ENCODE measurements around the gene PDE4D.

The PDE4D gene

GRCh38 chr5:59268756-59269415, 624.6 kb downstream of the PDE4D start:
- DNase-seq = no peak

GRCh38 chr5:59267033-59267432, 626.5 kb downstream of the PDE4D start:
- no peak for DNase-seq

GRCh38 chr5:59266410-59266809, 627.1 kb downstream of the PDE4D start:
- DNase-seq = no peak

GRCh38 chr5:59264639-59265245, 628.8 kb downstream of the PDE4D start:
- no peak for DNase-seq

GRCh38 chr5:59264013-59264412, 629.5 kb downstream of the PDE4D start:
- DNase-seq = no peak

- DNase-seq = no peak
Observed at GRCh38 chr5:59261969-59262368, 631.6 kb downstream of the PDE4D start.

GRCh38 chr5:59260973-59261372, 632.6 kb downstream of the PDE4D start:
- DNase-seq = no peak

GRCh38 chr5:59260200-59260599, 633.3 kb downstream of the PDE4D start:
- no peak for DNase-seq

- no peak for DNase-seq
Observed at GRCh38 chr5:59259237-59259636, 634.3 kb downstream of the PDE4D start.

- DNase-seq = no peak
Observed at GRCh38 chr5:59257488-59258400, 635.8 kb downstream of the PDE4D start.

GRCh38 chr5:59256331-59256730, 637.2 kb downstream of the PDE4D start:
- DNase-seq = no peak

GRCh38 chr5:59254055-59254687, 639.4 kb downstream of the PDE4D start:
- no peak for DNase-seq

- no peak for DNase-seq
Observed at GRCh38 chr5:59253625-59254024, 639.9 kb downstream of the PDE4D start.

- DNase-seq = no peak
Observed at GRCh38 chr5:59251627-59252026, 641.9 kb downstream of the PDE4D start.

- DNase-seq = no peak
Observed at GRCh38 chr5:59249726-59250125, 643.8 kb downstream of the PDE4D start.

- no peak for DNase-seq
Observed at GRCh38 chr5:59249160-59249559, 644.4 kb downstream of the PDE4D start.

GRCh38 chr5:59246882-59247281, 646.6 kb downstream of the PDE4D start:
- DNase-seq = no peak

- no peak for DNase-seq
Observed at GRCh38 chr5:59246145-59246869, 647.2 kb downstream of the PDE4D start.

GRCh38 chr5:59245198-59245597, 648.3 kb downstream of the PDE4D start:
- no peak for DNase-seq

GRCh38 chr5:59241552-59241951, 652.0 kb downstream of the PDE4D start:
- no peak for DNase-seq

- no peak for DNase-seq
Observed at GRCh38 chr5:59241119-59241518, 652.4 kb downstream of the PDE4D start.

GRCh38 chr5:59238126-59238902, 655.2 kb downstream of the PDE4D start:
- DNase-seq = no peak

All from DMS79 (cell line).